Measurements from ENCODE around the gene IL25.
A peak's percentile ranks its signal among the peaks of the same experiment; 100 is the strongest.

Gene IL25

DNA sequence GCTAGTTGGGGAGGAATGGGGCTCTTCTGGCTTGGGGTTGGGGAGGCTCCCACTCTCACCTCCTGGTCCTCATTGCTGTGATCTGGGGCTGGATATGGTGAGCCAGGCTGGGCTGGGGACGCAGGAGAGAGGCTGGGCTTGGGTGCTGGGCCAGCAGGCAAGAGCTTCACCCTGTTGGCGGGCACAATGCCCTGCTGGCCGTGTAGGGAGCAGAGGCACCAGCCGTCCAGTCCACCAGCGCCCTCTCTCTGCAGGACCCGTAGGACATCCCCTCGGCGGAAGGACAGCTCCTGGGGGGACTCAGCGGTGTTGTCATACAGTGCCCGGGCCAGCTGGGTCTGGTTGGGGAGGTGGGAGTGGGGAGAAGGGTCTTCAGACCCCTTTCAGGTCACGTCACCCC lies 12.1 kb upstream of the IL25 start:
- DNase-seq (ENCODE audit: extremely low read depth, low read depth), result no peak
- TF ChIP-seq, protein P1, sequence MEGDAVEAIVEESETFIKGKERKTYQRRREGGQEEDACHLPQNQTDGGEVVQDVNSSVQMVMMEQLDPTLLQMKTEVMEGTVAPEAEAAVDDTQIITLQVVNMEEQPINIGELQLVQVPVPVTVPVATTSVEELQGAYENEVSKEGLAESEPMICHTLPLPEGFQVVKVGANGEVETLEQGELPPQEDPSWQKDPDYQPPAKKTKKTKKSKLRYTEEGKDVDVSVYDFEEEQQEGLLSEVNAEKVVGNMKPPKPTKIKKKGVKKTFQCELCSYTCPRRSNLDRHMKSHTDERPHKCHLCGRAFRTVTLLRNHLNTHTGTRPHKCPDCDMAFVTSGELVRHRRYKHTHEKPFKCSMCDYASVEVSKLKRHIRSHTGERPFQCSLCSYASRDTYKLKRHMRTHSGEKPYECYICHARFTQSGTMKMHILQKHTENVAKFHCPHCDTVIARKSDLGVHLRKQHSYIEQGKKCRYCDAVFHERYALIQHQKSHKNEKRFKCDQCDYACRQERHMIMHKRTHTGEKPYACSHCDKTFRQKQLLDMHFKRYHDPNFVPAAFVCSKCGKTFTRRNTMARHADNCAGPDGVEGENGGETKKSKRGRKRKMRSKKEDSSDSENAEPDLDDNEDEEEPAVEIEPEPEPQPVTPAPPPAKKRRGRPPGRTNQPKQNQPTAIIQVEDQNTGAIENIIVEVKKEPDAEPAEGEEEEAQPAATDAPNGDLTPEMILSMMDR (IDR thresholded peaks at IDR 0.05; ENCODE audit: low read depth, low read length), result no peak

DNA sequence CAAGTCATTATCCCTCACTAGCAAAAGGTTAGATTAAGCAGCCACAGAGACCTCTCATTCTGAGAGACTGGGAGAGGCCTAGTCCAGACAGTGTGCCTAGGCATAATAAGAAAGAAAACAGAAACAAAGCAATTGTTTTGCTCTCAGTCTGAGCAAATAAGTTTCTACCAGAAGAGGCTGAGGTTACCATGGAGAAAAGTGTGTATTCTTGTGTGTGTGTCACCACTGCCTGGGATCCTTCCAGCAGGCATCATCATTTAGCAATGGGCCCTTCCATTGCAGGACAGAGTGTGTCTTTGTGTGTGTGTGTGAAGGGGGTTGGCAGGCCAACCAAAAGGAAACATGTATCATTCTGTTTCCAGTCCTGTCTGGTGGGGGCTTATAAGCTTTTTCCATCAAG lies 11.3 kb upstream of the IL25 start:
- DNase-seq (ENCODE audit: extremely low read depth, low read depth), result no peak
- TF ChIP-seq, protein P1 (IDR thresholded peaks at IDR 0.05; ENCODE audit: low read depth, low read length), result no peak

DNA sequence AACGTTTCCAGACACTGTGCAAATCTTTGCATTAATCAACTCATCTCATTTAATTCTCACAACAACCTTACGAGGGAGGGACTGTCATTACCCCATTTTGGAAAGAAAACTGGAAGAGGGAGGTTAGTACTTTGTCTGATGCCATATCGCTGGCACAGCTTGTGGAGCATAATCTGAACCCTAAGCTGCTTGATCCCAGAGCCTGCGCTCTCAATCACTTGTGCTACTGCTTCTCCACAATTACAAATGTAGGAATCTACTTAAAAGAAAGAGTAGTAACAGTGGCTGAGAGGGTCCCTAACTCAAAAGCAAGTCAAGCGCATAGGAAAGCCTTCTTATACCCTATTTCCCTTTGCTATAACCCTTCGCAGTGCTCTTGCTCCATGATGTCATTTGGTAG lies 10.8 kb upstream of the IL25 start:
- no peak for DNase-seq (ENCODE audit: extremely low read depth, low read depth)
- TF ChIP-seq, protein P1 (IDR thresholded peaks at IDR 0.05; ENCODE audit: low read depth, low read length), result no peak

DNA sequence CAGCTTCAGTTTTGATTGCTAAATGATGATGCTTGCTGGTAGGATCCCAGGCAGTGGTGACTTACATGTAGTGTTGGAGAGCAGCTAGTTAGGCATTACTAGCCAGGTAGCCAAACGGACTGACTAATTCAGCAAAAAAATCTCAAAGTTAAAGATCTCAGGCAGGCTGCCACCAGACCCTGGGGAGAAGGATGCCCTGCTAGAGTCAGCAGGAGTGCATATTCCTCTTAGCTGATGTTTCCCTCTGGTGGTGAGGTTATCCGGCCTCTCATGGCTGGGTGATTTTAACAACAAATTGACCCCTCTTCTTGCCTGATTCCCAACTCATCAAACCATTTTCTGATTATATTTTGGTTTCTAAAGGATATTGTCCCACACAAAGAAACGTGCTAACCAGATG lies 10.4 kb upstream of the IL25 start:
- TF ChIP-seq, protein P1 (IDR thresholded peaks at IDR 0.05; ENCODE audit: low read depth, low read length), result peak; percentile 24
- no peak for DNase-seq (ENCODE audit: extremely low read depth, low read depth)

DNA sequence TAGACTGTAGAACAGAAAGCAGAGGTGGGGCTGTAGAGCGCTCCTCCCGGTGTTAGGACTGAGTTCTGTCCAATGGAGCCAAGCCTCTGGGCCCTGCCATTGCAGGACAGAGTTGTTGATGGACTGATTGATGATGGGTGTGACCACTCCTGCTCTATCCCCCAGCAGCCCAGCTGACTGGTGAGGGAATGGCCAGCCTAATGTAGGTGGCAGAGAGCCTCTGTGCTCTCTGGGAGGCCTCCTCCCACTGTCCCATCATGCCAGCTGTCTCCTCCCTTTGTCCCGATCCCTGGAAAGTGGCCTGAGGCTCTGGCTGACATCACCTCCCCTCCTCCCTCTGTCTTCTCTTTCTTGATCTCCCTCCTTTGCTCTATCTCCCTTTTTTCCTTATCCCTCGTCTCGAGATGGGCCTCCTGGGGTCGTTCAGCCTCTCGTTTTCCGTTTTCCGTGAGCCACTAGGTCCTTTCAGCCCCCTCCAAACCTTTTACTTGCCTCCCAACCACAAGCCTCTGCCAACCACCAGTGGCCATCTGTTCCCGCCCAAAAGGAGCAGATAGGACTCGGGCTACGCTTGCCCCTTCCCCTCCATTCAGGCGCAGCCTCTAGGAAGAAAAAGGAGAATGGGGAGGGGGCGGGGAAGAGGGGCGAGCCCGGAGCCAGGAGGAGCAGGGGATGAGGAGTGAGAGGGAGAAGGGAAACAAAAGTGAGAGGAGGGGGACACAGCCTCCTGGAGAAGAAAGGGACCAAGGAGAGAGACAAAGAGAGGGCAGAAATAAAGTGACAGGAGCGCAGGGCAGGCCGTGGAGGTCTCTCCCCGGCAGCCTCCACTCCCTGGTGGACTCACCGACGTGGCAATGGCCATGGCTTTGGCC lies 8.2 kb upstream of the IL25 start:
- DNase-seq (ENCODE audit: extremely low read depth, low read depth), result no peak
- TF ChIP-seq, protein P1 (IDR thresholded peaks at IDR 0.05; ENCODE audit: low read depth, low read length), result no peak

DNA sequence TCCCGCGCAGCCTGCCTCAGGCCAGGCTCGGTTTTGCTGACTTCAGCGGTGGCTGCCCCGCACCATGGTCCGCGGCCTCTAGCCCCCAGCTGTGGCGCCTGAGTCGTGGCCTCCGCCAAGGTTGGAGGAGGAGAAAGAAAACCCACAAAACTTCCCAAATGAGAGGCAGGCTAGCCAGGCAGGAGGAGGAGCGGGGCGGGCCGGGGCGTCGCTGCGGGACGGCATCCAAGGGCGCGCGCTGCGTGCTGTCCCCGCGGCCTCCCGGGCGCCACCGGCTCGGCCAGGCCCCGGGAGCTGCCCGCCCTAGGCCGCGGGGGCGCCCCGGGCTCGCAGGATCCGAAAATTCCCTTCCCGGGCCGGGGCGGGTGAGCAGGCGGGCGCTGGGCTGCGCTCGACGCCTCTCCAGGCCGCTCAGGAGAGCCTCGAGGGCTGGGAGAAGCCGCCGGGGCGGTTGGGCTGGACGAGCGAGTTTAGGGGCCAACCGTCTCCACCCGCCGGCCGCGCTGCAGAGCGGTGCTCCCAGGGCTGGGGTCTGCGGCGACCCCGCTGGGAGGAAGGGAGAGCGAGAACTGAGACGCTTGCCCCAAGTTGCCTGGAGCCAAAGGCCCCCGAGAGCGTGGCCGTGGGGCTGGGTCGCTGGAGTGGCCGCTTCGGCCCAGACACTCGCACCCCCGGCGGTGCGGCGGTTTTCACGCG lies 7.4 kb upstream of the IL25 start, which contains the start of gene EFS:
Gene EFS (minus strand): TSS at position 137 of the 696 bp plus-strand sequence. CDS start 147 bp downstream, outside the sequence.
- TF ChIP-seq, protein P1 (IDR thresholded peaks at IDR 0.05; ENCODE audit: low read depth, low read length), result no peak
- DNase-seq (ENCODE audit: extremely low read depth, low read depth), result no peak

Measured in AG09319 (cell line).